ENCODE data around the gene PRR36. TPM values are rescaled to one million over a fixed set of nuclear protein-coding genes. Genes with fewer than 3 reads are reported as not detected.

Gene PRR36
- total RNA-seq, 1 experiment from 2014 or later: 21.9 TPM

DNA sequence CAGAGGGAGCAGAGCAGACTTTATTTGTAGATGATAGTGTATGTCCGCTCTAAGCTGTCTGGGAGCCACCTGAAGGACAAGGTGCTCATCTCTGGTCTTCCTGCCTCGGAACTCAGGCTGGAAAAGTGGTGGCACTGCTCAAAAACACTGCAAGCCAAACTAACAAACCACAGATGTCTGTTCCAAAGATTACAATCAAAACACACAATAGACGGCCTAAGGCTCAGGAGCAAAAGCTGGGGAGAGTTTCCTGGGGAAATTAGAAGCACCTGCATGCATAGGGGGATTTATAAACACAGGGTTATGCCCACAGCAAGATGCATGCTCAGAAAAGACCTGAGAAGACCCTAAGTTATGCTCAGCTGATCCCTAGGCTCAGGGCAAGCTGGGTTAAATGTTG lies 53.6 kb downstream of the PRR36 start (continued):
- TF ChIP-seq NR3C1 (CRISPR knock-in tag; conservative IDR thresholded peaks at IDR 0.05; ENCODE audit: low read depth) (no peak), TEAD1 (CRISPR knock-in tag; IDR thresholded peaks at IDR 0.05) (no peak), TP53 (CRISPR knock-in tag; IDR thresholded peaks at IDR 0.05) (no peak)

DNA sequence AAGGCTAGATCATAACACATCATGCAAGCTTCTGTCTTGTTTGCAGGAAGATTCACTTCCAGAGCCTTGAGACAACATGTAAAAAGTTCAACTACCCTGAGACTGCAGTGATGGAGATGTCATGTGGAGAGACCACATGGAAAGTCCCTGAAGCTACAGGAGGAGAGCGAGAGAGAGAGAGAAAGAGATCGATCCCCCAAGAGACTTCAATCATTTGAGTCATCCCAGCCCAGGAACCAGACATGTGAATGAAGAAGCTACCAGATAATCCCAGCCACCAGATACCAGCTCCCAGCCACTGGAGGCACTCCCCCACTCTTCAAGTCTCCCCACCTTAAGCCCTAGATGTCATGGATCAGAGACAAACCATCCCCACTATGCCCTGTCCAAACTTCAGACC lies 54.9 kb downstream of the PRR36 start:
- CTCF ChIA-PET: interaction anchor here (2.1 kb wide), 2 partner anchors 20 to 138 kb away, joined by 5 to 8 read pairs; partner anchors contain the start of gene TRAPPC5

DNA sequence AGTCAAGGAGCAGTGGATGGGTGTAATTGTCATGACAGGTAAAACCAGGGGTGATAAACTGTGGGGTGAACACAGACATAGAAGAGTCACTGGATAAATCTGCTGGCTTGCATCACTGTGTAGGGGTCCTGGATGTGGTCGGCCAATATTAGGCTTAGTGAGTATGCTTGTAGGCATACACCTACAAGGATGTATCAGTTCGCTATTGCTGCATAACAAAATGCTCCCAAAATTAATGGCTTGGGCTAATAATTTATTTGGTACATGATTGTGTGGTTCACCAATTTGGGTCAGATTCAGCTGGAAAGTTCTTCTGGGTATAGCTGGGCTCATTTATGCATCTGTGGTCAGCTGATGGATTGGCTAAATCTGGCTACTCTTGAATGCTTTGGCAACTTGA lies 55.4 kb downstream of the PRR36 start:
- no peak for DNase-seq (ENCODE audit: low spot score)
- H3K36me3 Mint-ChIP-seq: no peaks in the 10 kb centered on the region
- ChIA-PET CTCF (interaction anchor here (2.1 kb wide), 2 partner anchors 19 to 138 kb away, joined by 5 to 8 read pairs; partner anchors contain the start of gene TRAPPC5), POLR2A (no interaction called here)
- H3K9me3 Mint-ChIP-seq: peaks cover 39% of the 10 kb centered on the region
- no peak overlapping the region for H3K27ac Mint-ChIP-seq
- H3K4me3 Mint-ChIP-seq: no peak overlapping the region
- peaks cover 2% of the 10 kb centered on the region; the same call in 1 of the 2 replicates for H3K4me1 Mint-ChIP-seq
- ATAC-seq: no peak
- H3K27me3 Mint-ChIP-seq (ENCODE audit: low read depth): peaks cover 71% of the 10 kb centered on the region
- TF ChIP-seq NFATC4 (CRISPR knock-in tag; IDR thresholded peaks at IDR 0.05) (no peak), SMAD3 (CRISPR knock-in tag; IDR thresholded peaks at IDR 0.05; ENCODE audit: borderline replicate concordance) (no peak), NFYB (CRISPR knock-in tag; conservative IDR thresholded peaks at IDR 0.05; ENCODE audit: low read depth) (no peak), ESRRA (CRISPR knock-in tag; IDR thresholded peaks at IDR 0.05; ENCODE audit: borderline replicate concordance) (no peak), ZNF317 (CRISPR knock-in tag; IDR thresholded peaks at IDR 0.05; ENCODE audit: borderline replicate concordance, low read depth) (no peak), PRRX2 (CRISPR knock-in tag; IDR thresholded peaks at IDR 0.05) (no peak)
- TF ChIP-seq, protein P1, sequence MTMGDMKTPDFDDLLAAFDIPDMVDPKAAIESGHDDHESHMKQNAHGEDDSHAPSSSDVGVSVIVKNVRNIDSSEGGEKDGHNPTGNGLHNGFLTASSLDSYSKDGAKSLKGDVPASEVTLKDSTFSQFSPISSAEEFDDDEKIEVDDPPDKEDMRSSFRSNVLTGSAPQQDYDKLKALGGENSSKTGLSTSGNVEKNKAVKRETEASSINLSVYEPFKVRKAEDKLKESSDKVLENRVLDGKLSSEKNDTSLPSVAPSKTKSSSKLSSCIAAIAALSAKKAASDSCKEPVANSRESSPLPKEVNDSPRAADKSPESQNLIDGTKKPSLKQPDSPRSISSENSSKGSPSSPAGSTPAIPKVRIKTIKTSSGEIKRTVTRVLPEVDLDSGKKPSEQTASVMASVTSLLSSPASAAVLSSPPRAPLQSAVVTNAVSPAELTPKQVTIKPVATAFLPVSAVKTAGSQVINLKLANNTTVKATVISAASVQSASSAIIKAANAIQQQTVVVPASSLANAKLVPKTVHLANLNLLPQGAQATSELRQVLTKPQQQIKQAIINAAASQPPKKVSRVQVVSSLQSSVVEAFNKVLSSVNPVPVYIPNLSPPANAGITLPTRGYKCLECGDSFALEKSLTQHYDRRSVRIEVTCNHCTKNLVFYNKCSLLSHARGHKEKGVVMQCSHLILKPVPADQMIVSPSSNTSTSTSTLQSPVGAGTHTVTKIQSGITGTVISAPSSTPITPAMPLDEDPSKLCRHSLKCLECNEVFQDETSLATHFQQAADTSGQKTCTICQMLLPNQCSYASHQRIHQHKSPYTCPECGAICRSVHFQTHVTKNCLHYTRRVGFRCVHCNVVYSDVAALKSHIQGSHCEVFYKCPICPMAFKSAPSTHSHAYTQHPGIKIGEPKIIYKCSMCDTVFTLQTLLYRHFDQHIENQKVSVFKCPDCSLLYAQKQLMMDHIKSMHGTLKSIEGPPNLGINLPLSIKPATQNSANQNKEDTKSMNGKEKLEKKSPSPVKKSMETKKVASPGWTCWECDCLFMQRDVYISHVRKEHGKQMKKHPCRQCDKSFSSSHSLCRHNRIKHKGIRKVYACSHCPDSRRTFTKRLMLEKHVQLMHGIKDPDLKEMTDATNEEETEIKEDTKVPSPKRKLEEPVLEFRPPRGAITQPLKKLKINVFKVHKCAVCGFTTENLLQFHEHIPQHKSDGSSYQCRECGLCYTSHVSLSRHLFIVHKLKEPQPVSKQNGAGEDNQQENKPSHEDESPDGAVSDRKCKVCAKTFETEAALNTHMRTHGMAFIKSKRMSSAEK (CRISPR knock-in tag; IDR thresholded peaks at IDR 0.05; ENCODE audit: borderline replicate concordance): no peak
- TF ChIP-seq, protein P2, sequence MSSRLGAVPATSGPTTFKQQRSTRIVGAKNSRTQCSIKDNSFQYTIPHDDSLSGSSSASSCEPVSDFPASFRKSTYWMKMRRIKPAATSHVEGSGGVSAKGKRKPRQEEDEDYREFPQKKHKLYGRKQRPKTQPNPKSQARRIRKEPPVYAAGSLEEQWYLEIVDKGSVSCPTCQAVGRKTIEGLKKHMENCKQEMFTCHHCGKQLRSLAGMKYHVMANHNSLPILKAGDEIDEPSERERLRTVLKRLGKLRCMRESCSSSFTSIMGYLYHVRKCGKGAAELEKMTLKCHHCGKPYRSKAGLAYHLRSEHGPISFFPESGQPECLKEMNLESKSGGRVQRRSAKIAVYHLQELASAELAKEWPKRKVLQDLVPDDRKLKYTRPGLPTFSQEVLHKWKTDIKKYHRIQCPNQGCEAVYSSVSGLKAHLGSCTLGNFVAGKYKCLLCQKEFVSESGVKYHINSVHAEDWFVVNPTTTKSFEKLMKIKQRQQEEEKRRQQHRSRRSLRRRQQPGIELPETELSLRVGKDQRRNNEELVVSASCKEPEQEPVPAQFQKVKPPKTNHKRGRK (CRISPR knock-in tag; IDR thresholded peaks at IDR 0.05; ENCODE audit: borderline replicate concordance): no peak
- TF ChIP-seq, protein P3, sequence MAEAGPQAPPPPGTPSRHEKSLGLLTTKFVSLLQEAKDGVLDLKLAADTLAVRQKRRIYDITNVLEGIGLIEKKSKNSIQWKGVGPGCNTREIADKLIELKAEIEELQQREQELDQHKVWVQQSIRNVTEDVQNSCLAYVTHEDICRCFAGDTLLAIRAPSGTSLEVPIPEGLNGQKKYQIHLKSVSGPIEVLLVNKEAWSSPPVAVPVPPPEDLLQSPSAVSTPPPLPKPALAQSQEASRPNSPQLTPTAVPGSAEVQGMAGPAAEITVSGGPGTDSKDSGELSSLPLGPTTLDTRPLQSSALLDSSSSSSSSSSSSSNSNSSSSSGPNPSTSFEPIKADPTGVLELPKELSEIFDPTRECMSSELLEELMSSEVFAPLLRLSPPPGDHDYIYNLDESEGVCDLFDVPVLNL (CRISPR knock-in tag; IDR thresholded peaks at IDR 0.05; ENCODE audit: borderline replicate concordance, low read depth): no peak

More for the DNA sequence above, 54.9 kb downstream of the PRR36 start:
- Mint-ChIP-seq H3K4me3 (no peak overlapping the region), H3K27me3 (ENCODE audit: low read depth) (peaks cover 70% of the 10 kb centered on the region), H3K36me3 (no peaks in the 10 kb centered on the region), H3K9me3 (peaks cover 39% of the 10 kb centered on the region), H3K27ac (no peak overlapping the region), H3K4me1 (peaks cover 3% of the 10 kb centered on the region; the same call in 1 of the 2 replicates)
- DNase-seq (ENCODE audit: low spot score) (no peak), ATAC-seq (no peak)
- TF ChIP-seq, protein P4, sequence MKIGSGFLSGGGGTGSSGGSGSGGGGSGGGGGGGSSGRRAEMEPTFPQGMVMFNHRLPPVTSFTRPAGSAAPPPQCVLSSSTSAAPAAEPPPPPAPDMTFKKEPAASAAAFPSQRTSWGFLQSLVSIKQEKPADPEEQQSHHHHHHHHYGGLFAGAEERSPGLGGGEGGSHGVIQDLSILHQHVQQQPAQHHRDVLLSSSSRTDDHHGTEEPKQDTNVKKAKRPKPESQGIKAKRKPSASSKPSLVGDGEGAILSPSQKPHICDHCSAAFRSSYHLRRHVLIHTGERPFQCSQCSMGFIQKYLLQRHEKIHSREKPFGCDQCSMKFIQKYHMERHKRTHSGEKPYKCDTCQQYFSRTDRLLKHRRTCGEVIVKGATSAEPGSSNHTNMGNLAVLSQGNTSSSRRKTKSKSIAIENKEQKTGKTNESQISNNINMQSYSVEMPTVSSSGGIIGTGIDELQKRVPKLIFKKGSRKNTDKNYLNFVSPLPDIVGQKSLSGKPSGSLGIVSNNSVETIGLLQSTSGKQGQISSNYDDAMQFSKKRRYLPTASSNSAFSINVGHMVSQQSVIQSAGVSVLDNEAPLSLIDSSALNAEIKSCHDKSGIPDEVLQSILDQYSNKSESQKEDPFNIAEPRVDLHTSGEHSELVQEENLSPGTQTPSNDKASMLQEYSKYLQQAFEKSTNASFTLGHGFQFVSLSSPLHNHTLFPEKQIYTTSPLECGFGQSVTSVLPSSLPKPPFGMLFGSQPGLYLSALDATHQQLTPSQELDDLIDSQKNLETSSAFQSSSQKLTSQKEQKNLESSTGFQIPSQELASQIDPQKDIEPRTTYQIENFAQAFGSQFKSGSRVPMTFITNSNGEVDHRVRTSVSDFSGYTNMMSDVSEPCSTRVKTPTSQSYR (CRISPR knock-in tag; IDR thresholded peaks at IDR 0.05): no peak
- no peak for TF ChIP-seq ZNF219 (CRISPR knock-in tag; IDR thresholded peaks at IDR 0.05; ENCODE audit: borderline replicate concordance)
- TF ChIP-seq NFE2L1 (CRISPR knock-in tag; IDR thresholded peaks at IDR 0.05): no peak
- no peak for TF ChIP-seq TP53 (CRISPR knock-in tag; IDR thresholded peaks at IDR 0.05)
- no peak for TF ChIP-seq GRHL2 (CRISPR knock-in tag; IDR thresholded peaks at IDR 0.05; ENCODE audit: insufficient replicate concordance, severe bottlenecking)
- TF ChIP-seq, protein P5, sequence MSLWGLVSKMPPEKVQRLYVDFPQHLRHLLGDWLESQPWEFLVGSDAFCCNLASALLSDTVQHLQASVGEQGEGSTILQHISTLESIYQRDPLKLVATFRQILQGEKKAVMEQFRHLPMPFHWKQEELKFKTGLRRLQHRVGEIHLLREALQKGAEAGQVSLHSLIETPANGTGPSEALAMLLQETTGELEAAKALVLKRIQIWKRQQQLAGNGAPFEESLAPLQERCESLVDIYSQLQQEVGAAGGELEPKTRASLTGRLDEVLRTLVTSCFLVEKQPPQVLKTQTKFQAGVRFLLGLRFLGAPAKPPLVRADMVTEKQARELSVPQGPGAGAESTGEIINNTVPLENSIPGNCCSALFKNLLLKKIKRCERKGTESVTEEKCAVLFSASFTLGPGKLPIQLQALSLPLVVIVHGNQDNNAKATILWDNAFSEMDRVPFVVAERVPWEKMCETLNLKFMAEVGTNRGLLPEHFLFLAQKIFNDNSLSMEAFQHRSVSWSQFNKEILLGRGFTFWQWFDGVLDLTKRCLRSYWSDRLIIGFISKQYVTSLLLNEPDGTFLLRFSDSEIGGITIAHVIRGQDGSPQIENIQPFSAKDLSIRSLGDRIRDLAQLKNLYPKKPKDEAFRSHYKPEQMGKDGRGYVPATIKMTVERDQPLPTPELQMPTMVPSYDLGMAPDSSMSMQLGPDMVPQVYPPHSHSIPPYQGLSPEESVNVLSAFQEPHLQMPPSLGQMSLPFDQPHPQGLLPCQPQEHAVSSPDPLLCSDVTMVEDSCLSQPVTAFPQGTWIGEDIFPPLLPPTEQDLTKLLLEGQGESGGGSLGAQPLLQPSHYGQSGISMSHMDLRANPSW (CRISPR knock-in tag; conservative IDR thresholded peaks at IDR 0.05; ENCODE audit: low read depth): no peak
- no peak for TF ChIP-seq CBFB (CRISPR knock-in tag; IDR thresholded peaks at IDR 0.05; ENCODE audit: low read depth)
- TF ChIP-seq, protein P6, sequence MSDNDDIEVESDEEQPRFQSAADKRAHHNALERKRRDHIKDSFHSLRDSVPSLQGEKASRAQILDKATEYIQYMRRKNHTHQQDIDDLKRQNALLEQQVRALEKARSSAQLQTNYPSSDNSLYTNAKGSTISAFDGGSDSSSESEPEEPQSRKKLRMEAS (CRISPR knock-in tag; IDR thresholded peaks at IDR 0.05): no peak
- TF ChIP-seq ETV6 (CRISPR knock-in tag; IDR thresholded peaks at IDR 0.05): no peak
- no peak for TF ChIP-seq NR1H2 (CRISPR knock-in tag; IDR thresholded peaks at IDR 0.05)
- POLR2A ChIA-PET: no interaction called here
